ENCODE measurements around the gene CREBBP.

The CREBBP gene

DNA sequence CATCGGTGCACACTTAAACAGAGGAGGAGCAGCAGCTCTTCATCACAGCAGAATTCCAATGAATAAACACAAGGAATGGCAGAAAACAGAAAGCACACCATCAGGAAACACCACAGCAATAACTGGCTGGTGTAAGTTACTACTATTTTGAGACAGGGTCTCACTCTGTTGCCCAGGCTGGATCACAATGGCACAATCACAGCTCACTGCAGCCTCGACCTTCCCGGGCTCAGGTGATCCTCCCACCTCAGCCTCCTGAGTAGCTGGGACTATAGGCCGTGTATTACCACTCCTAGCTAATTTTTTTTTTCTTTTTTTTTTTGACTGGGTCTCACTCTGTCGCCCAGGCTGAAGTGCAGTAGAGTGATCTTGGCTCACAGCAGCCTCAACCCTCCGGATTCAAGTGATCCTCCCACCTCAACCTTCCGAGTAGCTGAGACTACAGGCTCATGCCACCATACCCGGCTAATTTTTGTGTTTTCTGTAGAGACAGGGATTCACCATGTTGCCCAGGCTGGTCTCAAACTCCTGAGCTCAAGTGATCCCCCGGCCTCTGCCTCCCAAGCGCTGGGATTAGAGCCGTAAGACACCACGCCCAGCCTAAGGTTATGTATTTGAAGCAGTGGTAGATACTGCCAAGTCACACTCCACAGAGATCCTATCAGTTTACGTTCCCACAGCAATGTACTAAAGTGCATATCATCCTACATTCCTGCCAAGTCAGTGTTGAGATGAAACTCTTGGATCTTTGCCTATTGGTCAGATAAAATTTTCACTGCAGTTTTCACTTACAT lies 183.9 kb downstream of the CREBBP start:
- H3K4me3 ChIP-seq (replicated peaks; ENCODE audit: low read depth, low read length): no peak overlapping the region
- DNase-seq (ENCODE audit: extremely low read depth, low read depth): peak; percentile 74
- TF ChIP-seq, protein P1, sequence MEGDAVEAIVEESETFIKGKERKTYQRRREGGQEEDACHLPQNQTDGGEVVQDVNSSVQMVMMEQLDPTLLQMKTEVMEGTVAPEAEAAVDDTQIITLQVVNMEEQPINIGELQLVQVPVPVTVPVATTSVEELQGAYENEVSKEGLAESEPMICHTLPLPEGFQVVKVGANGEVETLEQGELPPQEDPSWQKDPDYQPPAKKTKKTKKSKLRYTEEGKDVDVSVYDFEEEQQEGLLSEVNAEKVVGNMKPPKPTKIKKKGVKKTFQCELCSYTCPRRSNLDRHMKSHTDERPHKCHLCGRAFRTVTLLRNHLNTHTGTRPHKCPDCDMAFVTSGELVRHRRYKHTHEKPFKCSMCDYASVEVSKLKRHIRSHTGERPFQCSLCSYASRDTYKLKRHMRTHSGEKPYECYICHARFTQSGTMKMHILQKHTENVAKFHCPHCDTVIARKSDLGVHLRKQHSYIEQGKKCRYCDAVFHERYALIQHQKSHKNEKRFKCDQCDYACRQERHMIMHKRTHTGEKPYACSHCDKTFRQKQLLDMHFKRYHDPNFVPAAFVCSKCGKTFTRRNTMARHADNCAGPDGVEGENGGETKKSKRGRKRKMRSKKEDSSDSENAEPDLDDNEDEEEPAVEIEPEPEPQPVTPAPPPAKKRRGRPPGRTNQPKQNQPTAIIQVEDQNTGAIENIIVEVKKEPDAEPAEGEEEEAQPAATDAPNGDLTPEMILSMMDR (IDR thresholded peaks at IDR 0.05; ENCODE audit: low read depth, low read length, missing control alignments): no peak

DNA sequence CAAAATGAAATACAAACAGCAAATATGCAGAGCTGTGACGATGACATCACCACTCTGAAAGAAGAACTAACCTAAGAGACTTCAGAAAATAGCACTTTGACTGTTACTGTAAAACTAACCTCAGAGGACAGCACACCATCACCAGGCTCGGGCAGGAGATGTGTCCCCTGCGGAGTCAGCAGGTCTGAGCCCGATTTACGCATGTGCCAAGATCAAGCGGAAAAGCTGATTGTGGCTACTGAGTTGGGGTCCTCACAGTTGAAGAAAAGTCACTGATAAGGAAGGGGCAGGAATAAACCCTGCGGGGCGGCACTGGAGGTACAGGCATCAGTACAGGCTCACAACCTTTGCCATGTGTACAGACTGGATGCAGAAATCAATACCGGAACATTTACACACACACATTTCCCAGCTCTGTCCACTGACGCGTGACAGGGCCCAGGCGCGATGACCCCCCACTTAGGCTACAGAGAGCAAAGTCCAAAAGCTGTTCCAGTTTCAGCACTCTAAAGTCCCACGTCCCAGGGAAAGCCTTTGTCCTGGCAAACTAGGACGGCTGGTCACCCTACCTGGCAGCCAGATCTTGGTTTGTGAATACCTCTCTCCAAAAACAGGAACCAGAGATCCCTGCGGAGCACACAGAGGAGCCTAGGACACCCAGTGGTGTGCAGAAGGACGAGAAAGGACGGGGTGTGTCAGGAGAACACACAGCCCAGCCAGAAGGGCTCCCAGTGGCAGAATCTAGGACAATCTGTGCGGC lies 184.7 kb downstream of the CREBBP start:
- H3K4me3 ChIP-seq (replicated peaks; ENCODE audit: low read depth, low read length): no peak overlapping the region
- DNase-seq (ENCODE audit: extremely low read depth, low read depth): no peak
- TF ChIP-seq, protein P1 (IDR thresholded peaks at IDR 0.05; ENCODE audit: low read depth, low read length, missing control alignments): no peak

DNA sequence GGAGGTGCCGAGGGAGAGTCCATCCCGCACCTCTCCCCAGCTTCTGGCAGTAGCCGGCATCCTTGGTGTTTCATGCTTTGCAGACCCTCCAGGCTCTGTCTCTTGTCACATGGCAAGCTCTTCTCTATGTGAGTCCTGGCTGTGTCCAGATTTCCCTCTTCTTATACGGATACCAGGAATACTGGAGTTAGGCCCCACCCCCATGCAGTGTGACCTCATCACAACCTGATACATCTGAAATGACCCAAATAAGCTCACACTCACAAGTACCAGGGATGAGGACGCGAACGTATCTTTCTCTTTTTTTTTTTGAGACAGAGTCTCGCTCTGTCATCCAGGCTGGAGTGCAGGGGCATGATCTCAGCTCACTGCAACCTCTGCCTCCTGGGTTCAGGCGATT lies 186.5 kb downstream of the CREBBP start:
- DNase-seq (ENCODE audit: extremely low read depth, low read depth): no peak
- no peak overlapping the region for H3K4me3 ChIP-seq (replicated peaks; ENCODE audit: low read depth, low read length)
- TF ChIP-seq, protein P1 (IDR thresholded peaks at IDR 0.05; ENCODE audit: low read depth, low read length, missing control alignments): no peak

DNA sequence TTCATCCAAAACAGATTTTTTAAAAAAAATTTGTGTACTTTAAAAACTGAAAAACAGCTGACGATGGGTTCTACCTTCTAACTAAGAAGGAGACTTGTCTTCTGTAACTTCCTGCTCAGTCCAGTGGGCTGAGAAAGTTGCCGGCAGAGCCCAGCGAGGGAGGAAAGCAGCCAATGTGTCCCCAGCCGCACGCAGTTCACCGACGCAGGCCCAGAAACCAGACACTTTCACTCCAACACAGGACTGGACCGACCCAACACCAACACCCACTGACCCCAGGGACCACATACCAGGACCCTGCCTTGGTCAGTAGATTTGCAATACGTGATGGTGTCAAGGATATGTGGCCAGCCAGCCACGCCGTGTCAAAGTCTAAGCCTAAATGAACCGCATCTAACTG lies 188.8 kb downstream of the CREBBP start:
- TF ChIP-seq, protein P1 (IDR thresholded peaks at IDR 0.05; ENCODE audit: low read depth, low read length, missing control alignments): no peak
- no peak overlapping the region for H3K4me3 ChIP-seq (replicated peaks; ENCODE audit: low read depth, low read length)
- DNase-seq (ENCODE audit: extremely low read depth, low read depth): no peak

DNA sequence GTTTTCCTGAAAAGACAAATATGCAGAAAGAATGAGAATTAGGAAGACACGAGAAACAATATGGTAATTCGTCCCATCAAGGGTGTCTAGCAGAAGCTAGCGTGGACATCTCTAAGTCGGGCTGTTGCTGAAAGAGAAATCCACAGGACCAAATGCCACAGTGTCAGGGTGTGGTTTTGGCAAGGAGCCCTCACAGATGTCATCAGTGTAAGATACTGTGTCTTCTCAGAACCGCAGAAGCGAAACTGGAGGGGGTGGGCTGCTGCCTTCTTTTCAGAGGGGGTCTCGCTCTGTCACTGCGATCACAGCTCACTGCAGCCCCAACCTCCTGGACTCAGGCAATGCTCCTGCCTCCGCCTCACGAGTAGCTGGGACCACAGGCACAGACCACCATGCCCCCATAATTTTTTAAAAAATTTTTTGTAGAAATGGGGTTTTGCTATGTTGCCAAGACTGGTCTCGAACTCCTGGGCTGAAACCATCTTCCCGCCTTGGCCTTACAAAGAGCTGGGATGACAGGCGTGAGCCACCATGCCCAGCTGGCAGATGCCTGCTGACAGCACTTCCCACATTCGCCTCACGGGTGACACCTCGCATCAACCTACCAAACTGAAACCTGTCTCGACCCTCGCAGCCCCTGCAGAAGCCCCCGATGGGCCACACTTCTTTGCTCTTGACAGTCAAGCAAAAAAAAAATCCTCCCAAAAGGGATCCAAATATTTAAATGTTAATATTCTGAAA lies 189.4 kb downstream of the CREBBP start:
- DNase-seq (ENCODE audit: extremely low read depth, low read depth): peak; percentile 41
- TF ChIP-seq, protein P1 (IDR thresholded peaks at IDR 0.05; ENCODE audit: low read depth, low read length, missing control alignments): no peak
- 0 out of 2 replicates have a peak overlapping the region, but pooled peaks have one; percentile 1 for H3K4me3 ChIP-seq (replicated peaks; ENCODE audit: low read depth, low read length)

DNA sequence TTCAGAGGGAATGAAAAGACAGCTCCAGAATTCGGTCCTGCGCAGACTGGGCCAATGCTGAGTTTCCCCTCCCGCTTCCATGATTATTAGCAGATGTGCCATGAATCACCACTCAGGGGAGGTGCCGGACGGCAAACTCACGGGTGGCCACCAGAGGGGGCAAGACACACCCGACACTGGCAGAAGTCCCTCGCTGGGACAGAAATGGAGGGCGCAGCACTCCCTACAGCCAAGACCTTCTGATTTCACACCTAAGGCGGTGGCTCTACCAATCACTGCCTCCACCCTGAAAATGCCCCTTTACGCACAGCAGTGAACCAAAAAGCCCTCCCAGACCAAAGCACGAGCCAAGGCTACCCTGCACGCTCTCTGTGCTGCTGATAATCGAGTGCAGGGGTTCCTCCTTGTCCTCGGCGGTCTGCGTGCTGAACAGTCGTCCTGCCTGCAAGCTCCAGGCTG lies 190.0 kb downstream of the CREBBP start:
- peak; percentile 91 for DNase-seq (ENCODE audit: extremely low read depth, low read depth)
- 0 out of 2 replicates have a peak overlapping the region, but pooled peaks have one; percentile 1 for H3K4me3 ChIP-seq (replicated peaks; ENCODE audit: low read depth, low read length)

More for the DNA sequence above, 190.0 kb downstream of the CREBBP start:
- TF ChIP-seq, protein P1 (IDR thresholded peaks at IDR 0.05; ENCODE audit: low read depth, low read length, missing control alignments): peak; percentile 88
